HG02885 (cell line): ENCODE results near the gene MGLL.
"Not testable (repeated sequence)": the region's sequence is repeated elsewhere in the genome, so short reads cannot be mapped to it uniquely, and the experiment has no call there.

Experiments
- ATAC-seq: cut with Tn5 transposase; IDR thresholded peaks from one replicate; pipeline ENCODE4 v1.9.1; 2021; ENCODE audit warnings: mild to moderate bottlenecking; ENCODE audit not compliant: unreplicated experiment, poor library complexity

MGLL gene

DNA sequence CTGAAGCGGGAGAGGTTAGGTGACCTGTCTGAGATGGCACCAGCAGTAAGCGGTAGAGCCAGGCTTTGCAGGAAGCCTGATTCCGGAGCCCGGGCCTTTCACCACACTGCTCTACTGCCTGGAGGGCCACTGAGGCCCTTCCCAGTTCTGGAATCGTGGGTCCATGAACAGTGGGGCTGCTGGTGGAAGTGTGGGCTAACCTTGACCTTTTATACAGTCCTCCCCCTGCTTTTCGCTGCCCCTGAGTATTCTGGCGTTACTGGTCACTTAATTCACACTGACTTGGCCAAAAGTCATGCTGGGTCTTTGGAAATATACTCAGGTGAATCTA lies 152.1 kb downstream of the MGLL start:
- ATAC-seq = no peak

DNA sequence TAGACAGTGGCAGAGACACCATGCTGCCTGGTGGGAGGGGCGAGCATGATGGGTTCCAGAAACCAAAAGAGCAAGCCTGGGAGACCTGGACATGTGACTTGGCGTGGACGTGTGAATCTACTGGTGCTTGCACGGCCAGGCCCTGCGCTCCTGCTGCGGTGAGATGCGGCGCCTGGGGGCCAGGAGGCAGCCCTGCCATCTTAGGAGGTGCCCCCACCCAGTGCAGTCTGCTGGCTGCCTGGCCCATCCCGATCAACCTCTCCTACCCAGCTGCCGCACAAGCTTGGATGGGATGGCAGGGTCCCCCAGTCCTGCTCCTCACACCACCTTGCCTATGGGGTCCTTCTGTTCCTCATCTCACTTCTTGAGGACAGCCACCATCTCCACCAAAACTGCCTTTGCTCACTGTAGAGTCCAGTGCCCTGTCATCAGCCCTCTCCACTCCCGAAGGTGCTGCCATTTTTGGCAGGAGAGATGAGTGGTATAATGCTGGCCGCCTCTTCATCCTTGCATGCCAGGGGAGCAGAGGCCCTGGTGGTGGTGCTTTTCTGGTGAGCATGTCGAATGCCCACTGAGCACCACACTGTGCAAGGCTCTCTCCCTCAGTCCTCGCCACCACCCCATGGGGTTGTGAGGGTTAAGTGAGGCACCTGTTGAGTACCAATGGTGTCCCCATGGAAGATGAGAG lies 152.6 kb downstream of the MGLL start:
- no peak for ATAC-seq

DNA sequence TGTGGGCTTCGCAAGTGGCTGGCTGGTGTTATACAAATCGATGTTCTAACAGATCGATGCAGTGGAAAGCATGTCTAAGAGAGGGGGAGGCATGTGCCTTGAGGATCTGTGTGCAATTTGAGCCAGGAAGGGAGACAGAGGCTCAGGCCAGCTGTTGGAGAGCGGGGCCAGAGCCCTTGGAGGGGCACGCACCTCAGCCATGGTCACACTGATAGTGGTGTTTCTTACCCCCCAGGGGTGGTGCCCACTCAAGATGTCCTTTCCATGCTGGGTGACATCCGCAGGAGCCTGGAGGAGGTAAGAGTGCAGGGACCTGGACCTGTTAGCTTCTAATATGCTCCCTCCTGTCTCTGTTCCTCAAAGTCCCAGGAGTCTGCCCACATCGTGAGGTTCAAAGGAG lies 153.4 kb downstream of the MGLL start:
- ATAC-seq = no peak

DNA sequence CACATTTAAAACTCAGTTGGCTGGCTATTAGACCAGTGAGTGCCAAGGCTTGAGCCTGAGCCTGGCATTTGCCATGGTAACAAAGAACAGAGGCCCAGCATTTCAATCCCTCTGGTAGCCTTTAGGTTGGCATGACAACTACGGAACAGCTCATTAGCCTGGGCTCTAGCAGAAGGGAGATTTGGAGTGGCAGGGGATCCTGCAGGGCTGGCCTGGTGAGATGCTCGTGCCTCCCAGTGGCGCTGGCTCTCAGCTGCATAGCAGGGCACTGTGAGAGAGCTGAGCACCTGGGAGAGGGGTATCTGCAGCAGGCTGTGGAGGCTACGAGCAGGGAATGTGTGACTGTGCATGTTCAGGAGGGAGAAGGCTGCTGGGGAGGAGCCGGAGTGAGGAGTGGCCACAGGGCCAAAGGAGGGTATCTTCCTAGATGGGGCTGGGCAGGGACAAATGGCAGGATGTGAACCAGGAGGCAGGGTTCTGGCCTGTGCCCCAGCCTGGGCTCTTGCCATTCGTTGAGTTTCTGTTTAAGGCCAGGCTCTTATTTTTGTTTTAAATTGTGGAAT lies 155.1 kb downstream of the MGLL start:
- ATAC-seq = no peak

DNA sequence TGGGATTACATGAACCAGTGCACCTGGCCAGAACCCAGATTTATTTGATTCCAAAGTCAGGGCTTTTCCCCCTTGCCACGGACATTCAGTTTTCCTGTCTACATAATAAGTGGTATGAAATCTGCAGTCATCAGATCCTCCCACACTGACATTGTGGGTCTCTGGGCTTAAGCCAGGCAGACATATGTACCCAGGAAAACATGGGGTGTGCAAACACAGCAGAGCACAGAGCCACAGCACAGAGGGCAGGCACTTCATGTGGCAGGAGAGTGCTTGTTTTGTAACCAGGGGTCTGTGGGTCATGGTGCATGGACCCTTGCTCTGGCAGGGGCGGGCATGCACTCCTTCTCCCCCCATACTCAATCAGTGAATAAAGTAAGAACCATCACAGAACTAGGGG lies 155.6 kb downstream of the MGLL start:
- no peak for ATAC-seq

DNA sequence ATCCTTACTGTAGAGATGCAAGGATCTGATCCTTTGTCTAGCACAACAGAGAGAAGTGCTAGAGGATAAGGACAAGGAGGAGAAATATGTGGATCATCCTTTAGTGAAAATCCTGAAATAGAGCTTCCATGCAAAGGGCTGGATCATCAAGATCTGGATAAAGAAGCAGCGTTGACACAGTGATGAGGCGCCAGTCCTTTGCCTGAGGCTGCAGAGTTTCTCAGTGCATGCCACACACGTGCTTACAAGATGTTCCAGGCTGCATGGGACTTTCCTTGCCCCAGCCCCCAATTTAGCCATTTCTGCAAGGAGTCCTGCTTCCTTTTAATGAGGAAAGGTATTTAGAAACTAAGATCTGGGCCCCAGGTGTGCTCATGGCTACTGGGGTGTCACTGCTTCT lies 156.7 kb downstream of the MGLL start:
- ATAC-seq = no peak

DNA sequence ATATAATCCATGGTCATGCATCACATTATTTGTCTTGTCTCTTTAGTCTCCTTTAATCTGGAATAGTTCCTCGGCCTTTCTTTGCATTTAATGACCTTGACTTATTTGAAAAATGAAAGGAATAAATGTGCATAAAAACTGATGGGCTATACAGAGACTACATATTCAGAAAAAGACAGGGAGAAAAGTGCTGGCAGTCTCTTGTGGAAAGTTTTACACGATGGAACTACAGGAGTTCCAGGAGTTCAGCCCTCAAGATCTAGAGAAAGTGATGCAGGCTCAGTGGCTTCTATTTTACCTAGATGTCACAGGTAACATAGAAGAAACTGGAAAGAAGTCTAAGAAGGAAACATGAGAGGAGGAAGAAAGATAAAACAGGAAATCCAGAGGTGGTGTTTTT lies 157.2 kb downstream of the MGLL start:
- ATAC-seq = no peak

DNA sequence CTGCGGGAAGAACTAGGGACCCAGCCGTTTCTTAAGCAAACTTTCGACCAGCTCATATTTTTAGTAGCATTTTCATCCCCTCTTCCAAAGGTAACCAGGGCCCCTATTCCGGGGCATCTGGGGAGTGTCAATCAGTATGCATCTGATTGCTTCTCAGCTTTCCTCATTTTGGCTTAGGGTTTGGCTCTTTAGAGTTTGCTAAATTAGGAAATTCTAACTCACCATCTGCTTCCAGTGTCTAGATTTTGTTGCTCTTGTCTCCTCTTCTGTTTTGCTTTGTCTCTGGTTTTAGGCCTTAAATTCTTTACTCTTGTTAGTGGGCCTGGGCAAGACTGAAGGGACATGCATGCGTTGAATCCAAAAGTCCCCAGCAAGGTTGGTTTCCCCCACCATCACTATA lies 159.2 kb downstream of the MGLL start:
- no peak for ATAC-seq

DNA sequence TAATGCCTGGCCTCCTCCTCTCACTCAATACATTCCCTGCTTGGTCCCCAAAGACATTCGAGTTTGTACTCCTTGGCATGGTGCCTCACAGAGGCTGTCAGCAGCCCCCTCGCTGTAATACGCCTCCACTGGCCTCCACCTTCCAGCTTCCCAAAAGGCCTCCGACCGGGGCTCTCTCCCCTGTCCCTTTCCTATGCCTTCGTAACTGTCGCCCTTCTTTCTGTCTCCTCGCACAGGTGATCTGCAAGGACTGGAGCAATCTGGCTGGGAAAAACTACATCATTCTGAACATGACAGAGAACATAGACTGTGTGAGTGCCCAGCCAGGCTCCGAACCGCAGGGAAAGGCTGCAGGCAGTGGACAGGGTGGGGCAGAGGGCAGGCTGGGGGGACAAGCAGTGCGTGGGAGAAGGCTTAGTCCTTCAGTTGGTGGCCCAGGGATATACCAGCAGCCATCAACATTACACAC lies 160.3 kb downstream of the MGLL start:
- ATAC-seq = no peak

DNA sequence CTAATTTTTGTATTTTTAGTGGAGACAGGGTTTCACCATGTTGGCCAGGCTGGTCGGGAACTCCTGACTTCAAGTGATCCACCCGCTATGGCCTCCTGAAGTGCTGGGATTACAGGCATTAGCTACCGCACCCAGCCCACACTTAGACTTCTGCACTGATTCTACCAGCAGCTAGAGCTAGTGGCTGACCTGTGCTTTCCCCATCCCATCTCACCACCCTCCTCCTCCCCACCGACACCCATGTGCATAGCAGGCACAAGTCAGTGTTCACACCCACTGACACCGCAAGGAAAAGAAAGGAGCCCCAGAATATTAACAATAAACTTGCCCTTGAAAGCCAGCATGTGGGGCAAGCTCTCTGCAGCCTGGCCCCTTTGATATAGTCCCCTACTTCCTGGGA lies 160.7 kb downstream of the MGLL start:
- no peak for ATAC-seq

DNA sequence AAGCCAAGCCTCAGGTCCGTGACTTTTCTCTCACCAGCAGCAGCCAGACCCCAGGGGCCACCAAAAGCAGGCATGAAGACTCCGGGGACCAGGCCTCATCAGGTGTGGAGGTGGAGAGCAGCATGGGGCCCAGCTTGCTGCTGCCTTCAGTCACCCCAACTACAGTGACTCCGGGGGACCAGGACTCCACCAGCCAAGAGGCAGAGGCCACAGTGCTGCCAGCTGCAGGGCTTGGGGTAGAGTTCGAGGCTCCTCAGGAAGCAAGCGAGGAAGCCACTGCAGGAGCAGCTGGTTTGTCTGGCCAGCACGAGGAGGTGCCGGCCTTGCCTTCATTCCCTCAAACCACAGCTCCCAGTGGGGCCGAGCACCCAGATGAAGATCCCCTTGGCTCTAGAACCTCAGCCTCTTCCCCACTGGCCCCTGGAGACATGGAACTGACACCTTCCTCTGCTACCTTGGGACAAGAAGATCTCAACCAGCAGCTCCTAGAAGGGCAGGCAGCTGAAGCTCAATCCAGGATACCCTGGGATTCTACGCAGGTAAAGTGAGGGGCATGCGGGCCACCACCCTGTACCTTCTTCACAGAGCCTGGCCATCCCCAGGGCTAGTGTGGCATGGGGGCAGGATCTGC lies 161.6 kb downstream of the MGLL start:
- no peak for ATAC-seq

DNA sequence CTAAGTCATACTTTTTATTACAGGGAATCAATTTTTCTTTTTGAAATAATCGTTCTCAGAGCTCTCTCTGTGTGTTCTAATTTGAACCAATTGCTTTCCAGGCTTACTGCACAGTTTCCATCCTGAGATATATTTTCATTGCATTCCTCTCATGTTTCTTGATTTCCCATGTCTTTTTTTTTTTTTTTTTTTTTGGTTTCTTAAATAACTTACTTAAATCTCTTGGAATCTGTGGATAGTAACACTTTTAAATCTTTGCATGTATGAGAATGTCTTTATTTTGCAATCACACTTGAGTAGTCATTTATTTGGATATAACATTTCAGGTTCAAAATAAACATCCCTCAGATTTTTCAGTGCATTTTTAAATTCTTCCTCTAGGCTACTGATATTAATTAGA lies 164.1 kb downstream of the MGLL start:
- ATAC-seq = no peak

DNA sequence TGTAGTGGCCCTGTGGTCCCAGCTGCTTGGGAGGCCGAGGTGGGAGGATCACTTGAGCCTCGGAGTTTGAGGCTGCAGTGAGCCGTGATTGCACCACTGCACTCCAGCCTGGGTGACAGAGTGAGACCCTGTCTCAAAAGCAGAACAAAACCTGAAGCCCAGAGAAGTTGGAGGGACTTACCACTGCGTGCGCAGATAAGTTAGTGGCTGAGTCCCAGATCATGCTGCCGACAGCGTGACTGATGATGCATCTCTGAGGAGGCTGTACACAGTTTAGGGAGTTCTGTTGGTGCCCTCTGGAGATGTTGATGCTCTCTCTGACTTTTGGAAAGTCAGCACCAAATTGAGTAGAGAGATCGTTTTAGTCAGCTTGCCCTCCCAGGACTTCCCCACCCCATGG lies 165.4 kb downstream of the MGLL start:
- no peak for ATAC-seq

DNA sequence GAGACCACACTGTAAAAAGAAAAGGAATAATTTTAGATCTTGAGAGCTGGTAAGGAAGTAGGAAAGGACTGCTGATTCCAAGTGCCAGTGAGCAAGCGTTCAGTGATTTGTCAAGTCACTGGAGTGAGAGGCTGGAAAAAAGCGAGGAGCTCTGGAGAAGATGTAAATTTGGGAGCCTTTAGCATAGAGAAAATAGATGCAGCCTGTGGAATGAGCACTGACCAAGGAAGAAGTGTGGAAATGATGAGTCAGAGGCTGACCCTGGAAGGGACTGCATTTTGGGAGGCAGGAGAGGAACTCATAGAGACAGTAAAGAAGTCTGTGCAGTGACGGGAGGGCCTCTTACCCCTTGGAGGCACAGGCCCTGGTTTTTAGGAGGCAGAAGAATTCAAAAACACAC lies 166.7 kb downstream of the MGLL start:
- ATAC-seq = no peak

DNA sequence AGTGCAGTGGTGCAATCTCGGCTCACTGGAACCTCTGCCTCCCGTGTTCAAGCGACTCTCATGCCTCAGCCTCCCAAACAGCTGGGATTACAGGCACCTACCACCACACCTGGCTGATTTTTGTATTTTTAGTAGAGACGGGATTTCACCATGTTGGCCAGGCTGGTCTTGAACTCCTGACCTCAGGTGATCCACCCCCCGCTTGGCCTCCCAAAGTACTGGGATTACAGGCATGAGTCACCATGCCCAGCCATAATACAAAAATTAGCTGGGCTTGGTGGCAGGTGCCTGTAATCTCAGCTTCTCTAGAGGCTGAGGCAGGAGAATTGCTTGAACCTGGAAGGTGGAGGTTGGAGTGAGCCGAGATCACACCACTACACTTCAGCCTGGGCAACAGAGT lies 167.3 kb downstream of the MGLL start:
- ATAC-seq = not testable (repeated sequence)

DNA sequence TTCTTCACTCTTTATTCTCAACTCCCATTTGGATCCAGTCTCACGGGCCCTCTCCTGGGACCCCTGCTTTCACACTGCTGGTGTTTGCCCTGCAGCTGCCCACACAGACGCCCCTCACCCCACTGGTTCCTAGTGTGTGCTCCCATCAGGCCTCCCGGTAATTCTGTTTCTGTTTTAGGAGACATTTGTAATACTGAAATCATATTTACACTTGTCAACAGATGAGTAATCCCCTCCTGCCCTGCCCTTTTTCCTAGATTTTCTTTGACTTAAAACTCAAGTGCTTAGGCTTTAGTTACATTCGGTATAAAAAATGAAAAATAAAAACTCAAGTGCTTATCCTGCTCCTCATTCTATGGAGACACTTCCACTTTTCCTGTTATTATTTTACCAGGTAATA lies 167.9 kb downstream of the MGLL start:
- ATAC-seq = no peak

DNA sequence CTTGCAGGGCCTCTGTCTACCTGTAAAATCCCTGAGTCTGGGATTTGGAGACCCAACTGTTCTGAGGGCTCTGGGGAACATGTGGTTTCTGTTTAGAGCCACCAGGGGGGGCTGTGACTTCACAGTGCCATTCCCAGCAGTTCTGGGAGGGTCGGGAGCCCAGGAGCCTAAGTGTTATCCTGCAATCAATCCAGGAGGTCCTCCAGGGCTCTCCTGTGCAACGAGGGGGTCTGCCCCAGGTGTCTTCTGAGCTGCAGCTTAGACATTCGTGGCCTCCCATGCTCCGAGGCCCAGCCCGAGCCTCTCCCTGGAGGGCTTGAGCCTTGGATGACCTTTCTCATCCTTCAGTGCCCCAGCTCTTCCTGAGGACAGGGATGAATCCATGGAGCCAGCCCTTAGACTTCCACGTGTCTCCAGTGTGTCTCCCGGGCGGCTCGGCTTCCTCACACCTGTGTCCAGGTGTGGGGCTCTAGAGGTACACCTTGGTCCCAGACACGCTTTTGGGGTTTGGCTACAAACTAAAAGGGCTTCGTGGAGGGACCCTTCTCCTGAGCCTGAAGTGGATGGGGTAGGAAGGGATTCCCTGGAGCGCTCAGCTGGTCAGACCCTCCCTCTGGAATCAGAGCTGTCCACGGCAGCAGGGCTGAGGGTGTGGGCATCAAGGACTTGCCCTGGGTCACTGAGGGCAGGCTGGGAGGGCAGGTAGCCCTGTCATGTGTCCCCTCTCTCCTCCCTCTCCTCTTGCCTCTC lies 169.9 kb downstream of the MGLL start:
- no peak for ATAC-seq

DNA sequence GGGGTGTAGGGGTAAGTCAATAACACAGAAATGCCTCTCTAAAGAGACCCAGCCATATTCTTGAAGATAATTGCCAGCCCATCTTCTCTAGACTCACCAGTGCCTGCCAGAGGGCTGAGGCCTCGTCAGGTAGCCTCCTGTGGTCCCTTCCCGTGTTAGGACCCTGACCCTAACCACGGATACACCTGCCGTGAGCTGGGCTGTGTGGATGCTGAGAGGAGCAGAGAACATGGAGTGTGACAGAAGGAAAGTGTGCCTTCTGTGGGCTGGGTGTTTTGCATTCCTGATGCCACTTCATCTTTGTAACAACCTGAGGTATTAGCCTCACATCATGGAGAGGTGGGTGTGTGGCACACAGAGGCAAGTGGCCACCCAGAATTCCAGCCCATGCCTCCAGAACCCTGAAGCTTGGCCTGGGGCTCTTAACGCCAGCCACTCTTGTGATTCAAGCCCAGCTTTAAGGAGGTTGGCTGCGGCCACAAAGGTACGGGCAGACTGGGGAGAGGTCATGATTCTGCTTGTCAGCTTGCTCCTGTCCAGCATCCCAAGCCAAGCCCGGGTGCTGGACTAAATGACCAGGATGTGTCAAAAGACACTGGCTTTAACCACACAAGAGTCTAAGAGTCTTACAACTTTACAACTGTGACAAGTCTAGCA lies 170.7 kb downstream of the MGLL start:
- ATAC-seq = no peak

DNA sequence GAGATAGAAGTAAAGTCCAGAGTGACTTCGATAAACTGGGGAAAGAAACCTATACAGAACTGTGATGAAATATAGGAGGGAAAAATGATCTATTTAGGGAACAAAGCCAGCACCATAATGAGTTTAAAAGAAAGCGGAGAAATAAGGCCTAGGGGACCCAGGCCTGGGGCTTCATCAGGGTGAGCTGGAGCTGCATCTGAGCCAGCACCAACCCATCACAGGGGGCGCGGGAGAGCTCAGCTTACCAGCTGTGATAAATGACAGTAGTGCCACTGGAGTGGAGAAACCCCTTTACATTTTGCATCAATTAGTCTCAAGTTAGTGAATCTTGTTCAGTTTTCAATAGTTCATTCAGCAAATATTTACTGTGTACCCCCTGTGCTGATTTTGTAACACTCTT lies 172.1 kb downstream of the MGLL start:
- no peak for ATAC-seq

DNA sequence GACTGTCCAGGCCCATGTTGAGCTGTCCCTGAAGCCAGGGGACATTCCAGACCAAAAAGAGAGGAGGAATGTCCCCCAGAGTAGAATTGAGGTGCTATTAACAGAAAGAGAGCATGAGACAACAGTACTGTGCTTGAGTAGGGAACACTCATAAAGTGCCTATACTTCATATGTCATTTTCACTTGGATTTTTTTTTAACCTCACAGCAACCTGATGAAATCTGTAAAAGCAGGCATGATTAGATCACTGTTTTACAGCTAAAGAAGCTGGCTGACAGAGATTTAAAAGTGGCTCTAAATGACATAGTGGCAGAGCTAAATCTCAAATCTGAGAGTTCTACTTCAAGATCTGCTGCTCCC lies 174.5 kb downstream of the MGLL start:
- no peak for ATAC-seq
